WTC11 (cell line): ENCODE data around the gene TUT4. TPM values are rescaled to one million over a fixed set of nuclear protein-coding genes. Genes with fewer than 3 reads are reported as not detected.

ENCODE experiments used
- ATAC-seq: fragments of 200-7000 bp; cut with Tn5 transposase; 2 replicates; pipeline ENCODE4 v1.10.0; 2021; ENCODE audit warnings: mild to moderate bottlenecking, moderate library complexity
- CTCF ChIA-PET: fragments of 300-600 bp; sonication (Branson Sonifier 250); formaldehyde crosslinking; loops from one replicate; lab custom pipeline; 2021; ENCODE audit warnings: antibody characterized with exemption; lab: Charles Lee
- POLR2A ChIA-PET: fragments of 350-600 bp; sonication (Branson Sonifier 250); formaldehyde crosslinking; loops from one replicate; lab custom pipeline; 2021; ENCODE audit warnings: antibody characterized with exemption; lab: Charles Lee
- DNase-seq: peaks from one replicate; pipeline ENCODE4 v3.0.0; 2021; ENCODE audit warnings: low spot score
- H3K27ac Mint-ChIP-seq: 2 replicates; pipeline ENCODE4 v1.8.0; 2021; ENCODE audit warnings: mixed read lengths
- H3K27me3 Mint-ChIP-seq: 2 replicates; pipeline ENCODE4 v1.8.0; 2021; ENCODE audit warnings: low read depth, mild to moderate bottlenecking, moderate library complexity, mixed read lengths
- H3K36me3 Mint-ChIP-seq: 2 replicates; pipeline ENCODE4 v1.8.0; 2021; ENCODE audit warnings: mixed read lengths
- H3K4me1 Mint-ChIP-seq: 2 replicates; pipeline ENCODE4 v1.8.0; 2022; ENCODE audit warnings: mixed read lengths
- H3K4me3 Mint-ChIP-seq: 2 replicates; pipeline ENCODE4 v1.8.0; 2021; ENCODE audit warnings: mild to moderate bottlenecking, moderate library complexity, mixed read lengths
- H3K9me3 Mint-ChIP-seq: 2 replicates; pipeline ENCODE4 v1.8.0; 2021; ENCODE audit warnings: mixed read lengths
- ATF3 ChIP-seq: sonication (generic); formaldehyde crosslinking; conservative IDR thresholded peaks from 2 replicates; pipeline ENCODE4 v1.8.1; 2022; ENCODE audit warnings: mild to moderate bottlenecking, missing genetic modification reagents
- CBFB ChIP-seq: sonication (generic); formaldehyde crosslinking; IDR thresholded peaks from 2 replicates; pipeline ENCODE4 v1.8.1; 2022; ENCODE audit warnings: mild to moderate bottlenecking, low read depth, missing genetic modification reagents
- CTCF ChIP-seq: fragments of 200-600 bp; IDR thresholded peaks from 2 replicates; pipeline ENCODE4 v1.8.0; 2022; ENCODE audit warnings: antibody characterized with exemption
- E2F1 ChIP-seq: sonication (generic); formaldehyde crosslinking; IDR thresholded peaks from 2 replicates; pipeline ENCODE4 v1.8.0; 2022; ENCODE audit warnings: mild to moderate bottlenecking, missing genetic modification reagents
- E2F5 ChIP-seq: sonication (generic); formaldehyde crosslinking; IDR thresholded peaks from 2 replicates; pipeline ENCODE4 v1.8.1; 2022; ENCODE audit warnings: mild to moderate bottlenecking, moderate library complexity, missing genetic modification reagents
- ELF4 ChIP-seq: sonication (generic); formaldehyde crosslinking; IDR thresholded peaks from 2 replicates; pipeline ENCODE4 v1.8.1; 2022; ENCODE audit warnings: low read depth, mild to moderate bottlenecking, moderate library complexity, missing genetic modification reagents
- FOXP1 ChIP-seq: sonication (generic); formaldehyde crosslinking; IDR thresholded peaks from 2 replicates; pipeline ENCODE4 v1.8.0; 2022; ENCODE audit warnings: missing genetic modification reagents, mild to moderate bottlenecking, moderate library complexity, borderline replicate concordance
- HMGA2 ChIP-seq: fragments of 250-450 bp; sonication (Bioruptor Pico); IDR thresholded peaks from 2 replicates; pipeline ENCODE4 v1.4.0; 2021; ENCODE audit warnings: mild to moderate bottlenecking, moderate library complexity
- MYBL2 ChIP-seq: sonication (generic); formaldehyde crosslinking; IDR thresholded peaks from 2 replicates; pipeline ENCODE4 v1.8.1; 2023; ENCODE audit warnings: mild to moderate bottlenecking, moderate library complexity, missing genetic modification reagents
- NFATC4 ChIP-seq: fragments of 250-450 bp; sonication (Bioruptor Pico); IDR thresholded peaks from 2 replicates; pipeline ENCODE4 v1.9.0; 2021; ENCODE audit warnings: mild to moderate bottlenecking
- NR1H2 ChIP-seq: sonication (generic); formaldehyde crosslinking; IDR thresholded peaks from 2 replicates; pipeline ENCODE4 v1.9.0; 2021; ENCODE audit warnings: mild to moderate bottlenecking, moderate library complexity, missing genetic modification reagents
- NR3C1 ChIP-seq: sonication (generic); formaldehyde crosslinking; conservative IDR thresholded peaks from 2 replicates; pipeline ENCODE4 v1.8.1; 2023; ENCODE audit warnings: low read depth, mild to moderate bottlenecking, missing genetic modification reagents
- OVOL2 ChIP-seq: fragments of 250-450 bp; sonication (Bioruptor Pico); IDR thresholded peaks from 2 replicates; pipeline ENCODE4 v1.9.0; 2021; ENCODE audit warnings: mild to moderate bottlenecking, borderline replicate concordance
- SMAD4 ChIP-seq: sonication (generic); formaldehyde crosslinking; IDR thresholded peaks from 2 replicates; pipeline ENCODE4 v1.8.0; 2022; ENCODE audit warnings: mild to moderate bottlenecking, missing genetic modification reagents
- STAT6 ChIP-seq: sonication (generic); formaldehyde crosslinking; conservative IDR thresholded peaks from 2 replicates; pipeline ENCODE4 v1.8.1; 2023; ENCODE audit warnings: mild to moderate bottlenecking, low read depth, missing genetic modification reagents, moderate library complexity
- TEAD1 ChIP-seq: sonication (generic); formaldehyde crosslinking; IDR thresholded peaks from 2 replicates; pipeline ENCODE4 v1.8.0; 2022; ENCODE audit warnings: mild to moderate bottlenecking, missing genetic modification reagents
- TEAD4 ChIP-seq: sonication (generic); formaldehyde crosslinking; IDR thresholded peaks from 2 replicates; pipeline ENCODE4 v1.8.0; 2022; ENCODE audit warnings: mild to moderate bottlenecking, missing genetic modification reagents
- TP53 ChIP-seq: sonication (generic); formaldehyde crosslinking; IDR thresholded peaks from 2 replicates; pipeline ENCODE4 v1.8.1; 2023; ENCODE audit warnings: mild to moderate bottlenecking, missing genetic modification reagents
- ZBTB21 ChIP-seq: sonication (generic); formaldehyde crosslinking; IDR thresholded peaks from 2 replicates; pipeline ENCODE4 v1.8.1; 2023; ENCODE audit warnings: mild to moderate bottlenecking, missing genetic modification reagents, borderline replicate concordance
- ZBTB43 ChIP-seq: sonication (generic); formaldehyde crosslinking; IDR thresholded peaks from 2 replicates; pipeline ENCODE4 v1.8.1; 2023; ENCODE audit warnings: mild to moderate bottlenecking, missing genetic modification reagents
- ZNF263 ChIP-seq: sonication (generic); formaldehyde crosslinking; IDR thresholded peaks from 2 replicates; pipeline ENCODE4 v1.8.1; 2022; ENCODE audit warnings: low read depth, mild to moderate bottlenecking, moderate library complexity, missing genetic modification reagents
- ZNF425 ChIP-seq: fragments of 250-450 bp; sonication (Bioruptor Pico); conservative IDR thresholded peaks from 2 replicates; pipeline ENCODE4 v1.9.0; 2021; ENCODE audit warnings: mild to moderate bottlenecking
- total RNA-seq: library from RNA; stranded (reverse); gene quantifications from 3 replicates; pipeline ENCODE4 v1.2.3, GENCODE V29; 2021

Gene TUT4
- total RNA-seq, 1 experiment from 2014 or later: 63.3 TPM

GRCh38 chr1:52601991-52602855 lies 49.3 kb upstream of the TUT4 start, which contains the start of gene GPX7 (continued):
- TF ChIP-seq ATF3 (CRISPR knock-in tag) (no peak), ZNF425 (CRISPR knock-in tag) (no peak), E2F1 (CRISPR knock-in tag) (no peak), CTCF (no peak), MYBL2 (CRISPR knock-in tag) (no peak), ZNF263 (no peak), ZBTB21 (CRISPR knock-in tag) (no peak), NR1H2 (CRISPR knock-in tag) (no peak), OVOL2 (no peak), FOXP1 (CRISPR knock-in tag) (no peak), HMGA2 (CRISPR knock-in tag) (no peak), ELF4 (CRISPR knock-in tag) (no peak)

GRCh38 chr1:52601519-52601918 lies 48.6 kb upstream of the TUT4 start:
- no peaks in the 10 kb centered on the region for H3K36me3 Mint-ChIP-seq
- H3K27me3 Mint-ChIP-seq: peaks cover 48% of the 10 kb centered on the region
- ChIA-PET POLR2A (interaction anchor here (1.4 kb wide), 1 partner anchor 11 kb away, joined by 3 read pairs; no protein-coding TSS in a partner anchor), CTCF (interaction anchor here (0.6 to 0.9 kb wide), 3 partner anchors 33 to 244 kb away, joined by 3 read pairs; no protein-coding TSS in a partner anchor)
- no peak for DNase-seq
- H3K4me3 Mint-ChIP-seq: peak overlapping the region; percentile 68
- peaks cover 11% of the 10 kb centered on the region for H3K4me1 Mint-ChIP-seq
- H3K27ac Mint-ChIP-seq: no peak overlapping the region
- no peak for ATAC-seq
- H3K9me3 Mint-ChIP-seq: 0 out of 2 replicates have a peak, but pooled peaks cover 3% of the 10 kb centered on the region
- TF ChIP-seq E2F5 (CRISPR knock-in tag) (no peak), TP53 (no peak), SMAD4 (no peak), TEAD4 (CRISPR knock-in tag) (no peak), NR3C1 (CRISPR knock-in tag) (no peak), TEAD1 (CRISPR knock-in tag) (no peak), CBFB (no peak), STAT6 (CRISPR knock-in tag) (no peak), NFATC4 (CRISPR knock-in tag) (no peak), ZBTB43 (CRISPR knock-in tag) (no peak)
